ENCODE results near the gene LMBRD2.

- no peak for TF ChIP-seq CTCF (IDR thresholded peaks at IDR 0.05)
- no peak for TF ChIP-seq POLR2A (IDR thresholded peaks at IDR 0.05)
Measured at GRCh38 chr5:36058776-36059175, 92.9 kb downstream of the LMBRD2 start.

All from esophagus squamous epithelium (tissue), 4 donors.